Astrocyte of the spinal cord (primary cell): ENCODE results near the gene TMEM132D.

Experiments used
- DNase-seq: peaks from one replicate; pipeline ENCODE4 v3.0.0; 2011; ENCODE audit warnings: low read depth, low spot score
- H3K4me3 ChIP-seq: 2 replicates; pipeline ENCODE4 v1.5.1; 2011; ENCODE audit warnings: low read depth, mild to moderate bottlenecking, low read length, moderate library complexity
- in situ Hi-C: cut with HindIII; loops from 2 replicates; pipeline ENCODE4 v1.10.0; 2017; ENCODE audit warnings: low sequenced_read_pairs
- TF ChIP-seq, protein P1 (sequence below): IDR thresholded peaks from 2 replicates; pipeline ENCODE4 v1.5.1; 2012; ENCODE audit warnings: low read depth, mild to moderate bottlenecking, low read length, inconsistent platforms

TMEM132D gene

GRCh38 chr12:129351481-129351880 lies 552.3 kb downstream of the TMEM132D start:
- in situ Hi-C loops: no loop called here
- TF ChIP-seq, protein P1, sequence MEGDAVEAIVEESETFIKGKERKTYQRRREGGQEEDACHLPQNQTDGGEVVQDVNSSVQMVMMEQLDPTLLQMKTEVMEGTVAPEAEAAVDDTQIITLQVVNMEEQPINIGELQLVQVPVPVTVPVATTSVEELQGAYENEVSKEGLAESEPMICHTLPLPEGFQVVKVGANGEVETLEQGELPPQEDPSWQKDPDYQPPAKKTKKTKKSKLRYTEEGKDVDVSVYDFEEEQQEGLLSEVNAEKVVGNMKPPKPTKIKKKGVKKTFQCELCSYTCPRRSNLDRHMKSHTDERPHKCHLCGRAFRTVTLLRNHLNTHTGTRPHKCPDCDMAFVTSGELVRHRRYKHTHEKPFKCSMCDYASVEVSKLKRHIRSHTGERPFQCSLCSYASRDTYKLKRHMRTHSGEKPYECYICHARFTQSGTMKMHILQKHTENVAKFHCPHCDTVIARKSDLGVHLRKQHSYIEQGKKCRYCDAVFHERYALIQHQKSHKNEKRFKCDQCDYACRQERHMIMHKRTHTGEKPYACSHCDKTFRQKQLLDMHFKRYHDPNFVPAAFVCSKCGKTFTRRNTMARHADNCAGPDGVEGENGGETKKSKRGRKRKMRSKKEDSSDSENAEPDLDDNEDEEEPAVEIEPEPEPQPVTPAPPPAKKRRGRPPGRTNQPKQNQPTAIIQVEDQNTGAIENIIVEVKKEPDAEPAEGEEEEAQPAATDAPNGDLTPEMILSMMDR: no peak
- DNase-seq: no peak
- no peak overlapping the region for H3K4me3 ChIP-seq

DNA sequence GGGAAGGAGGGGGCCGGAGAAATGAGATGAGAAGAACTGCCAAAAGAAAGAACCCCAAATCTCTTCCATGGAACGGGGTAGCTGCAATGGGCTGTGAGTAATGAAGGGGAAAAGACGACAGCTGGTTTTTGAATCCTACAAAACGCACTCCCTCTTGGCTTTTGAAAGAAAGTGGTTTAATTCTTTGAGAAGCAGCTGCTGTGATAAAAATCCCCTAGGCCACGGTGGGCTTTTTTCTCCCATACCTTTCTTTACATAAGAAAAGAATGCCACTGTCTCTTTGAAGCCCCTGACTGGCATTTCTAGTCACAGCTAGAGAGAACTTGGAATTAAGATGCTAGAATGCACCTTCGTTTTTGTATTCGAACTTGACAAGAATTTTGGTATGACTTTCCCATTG lies 564.5 kb downstream of the TMEM132D start:
- no peak for DNase-seq
- H3K4me3 ChIP-seq: no peak overlapping the region
- TF ChIP-seq, protein P1: no peak
- in situ Hi-C loops: no loop called here

- H3K4me3 ChIP-seq: no peak overlapping the region
- in situ Hi-C loops: no loop called here
- DNase-seq: no peak
- TF ChIP-seq, protein P1: no peak
Observed at GRCh38 chr12:129337413-129337812, 566.4 kb downstream of the TMEM132D start.

DNA sequence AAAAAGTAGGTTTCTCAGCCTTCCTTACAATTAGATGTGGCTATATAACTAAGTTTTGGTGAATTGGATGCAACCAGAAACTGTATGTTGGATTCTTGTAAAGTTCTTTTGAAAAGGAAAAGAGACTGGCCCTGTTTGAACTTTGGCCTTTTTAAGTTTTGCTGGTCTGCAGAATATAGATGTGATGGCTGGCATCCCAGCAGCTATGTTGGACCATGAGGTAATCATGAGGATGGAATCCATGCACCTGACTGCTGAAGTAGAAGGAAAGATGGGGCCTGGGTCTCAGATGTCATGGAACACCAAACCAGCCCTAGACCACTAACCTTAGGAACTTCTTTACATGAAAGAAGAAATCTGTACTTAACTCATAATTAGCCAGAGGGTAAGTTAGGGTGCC lies 568.1 kb downstream of the TMEM132D start:
- in situ Hi-C loops: no loop called here
- H3K4me3 ChIP-seq: no peak overlapping the region
- TF ChIP-seq, protein P1: no peak
- DNase-seq: no peak

DNA sequence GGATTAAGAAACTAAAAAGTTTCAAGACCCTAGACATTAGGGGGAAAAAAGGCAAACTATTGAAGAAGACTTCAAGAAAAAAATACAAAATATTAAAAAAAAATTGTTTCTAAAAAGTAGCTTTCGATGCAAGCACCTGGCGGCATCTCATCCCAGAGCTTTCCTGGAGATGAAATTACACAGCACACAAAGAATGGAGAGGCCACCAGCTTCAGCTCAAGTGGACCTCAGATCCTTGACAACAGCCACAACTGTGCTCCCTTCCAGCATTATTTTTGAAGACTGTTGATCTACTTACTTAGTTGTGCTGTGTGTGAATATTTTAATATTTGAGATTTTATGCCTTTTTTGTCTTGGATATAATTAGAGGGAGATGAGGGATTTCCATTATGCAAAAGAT lies 571.5 kb downstream of the TMEM132D start:
- TF ChIP-seq, protein P1: no peak
- H3K4me3 ChIP-seq: no peak overlapping the region
- DNase-seq: no peak
- in situ Hi-C loops: no loop called here

DNA sequence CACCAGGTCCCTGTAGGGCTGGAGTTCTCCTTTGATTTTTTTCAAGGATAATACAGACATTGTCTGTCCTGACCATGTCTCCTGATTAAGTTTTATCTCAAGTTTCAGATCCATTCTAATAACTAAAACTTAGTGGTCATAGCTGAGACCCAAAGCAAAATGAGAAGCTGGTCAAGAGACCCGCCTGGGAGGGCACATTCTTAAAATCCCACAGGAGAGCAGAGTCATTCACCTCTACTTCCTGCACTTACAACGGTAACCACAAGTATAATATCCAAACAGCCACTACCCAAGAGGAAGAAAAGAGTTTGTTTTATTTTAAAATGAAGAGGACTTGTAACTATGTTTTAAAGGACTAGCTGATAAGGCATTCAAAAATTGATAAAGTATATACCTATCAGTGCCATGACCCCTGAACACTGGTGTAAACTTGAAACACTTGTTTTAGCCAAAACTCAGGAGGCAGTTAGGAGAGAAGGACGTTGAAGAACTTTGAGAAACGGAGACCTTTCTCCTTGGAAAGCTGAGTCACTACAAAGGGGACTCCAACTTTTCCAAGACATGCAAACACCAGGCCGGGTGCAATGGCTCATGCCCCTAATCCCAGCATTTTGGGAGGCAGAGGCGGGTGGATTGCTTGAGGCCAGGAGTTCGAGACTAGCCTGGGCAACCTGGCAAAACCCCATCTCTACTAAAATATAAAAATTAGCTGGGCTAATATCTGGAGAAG lies 572.3 kb downstream of the TMEM132D start:
- in situ Hi-C loops: no loop called here
- TF ChIP-seq, protein P1: no peak
- no peak overlapping the region for H3K4me3 ChIP-seq
- DNase-seq: no peak
